Measurements from ENCODE around the gene NXNL1. TPM values are rescaled to one million over a fixed set of nuclear protein-coding genes. Genes with fewer than 3 reads are reported as not detected.

The NXNL1 gene
- total RNA-seq, 1 experiment from 2014 or later, result not detected

DNA sequence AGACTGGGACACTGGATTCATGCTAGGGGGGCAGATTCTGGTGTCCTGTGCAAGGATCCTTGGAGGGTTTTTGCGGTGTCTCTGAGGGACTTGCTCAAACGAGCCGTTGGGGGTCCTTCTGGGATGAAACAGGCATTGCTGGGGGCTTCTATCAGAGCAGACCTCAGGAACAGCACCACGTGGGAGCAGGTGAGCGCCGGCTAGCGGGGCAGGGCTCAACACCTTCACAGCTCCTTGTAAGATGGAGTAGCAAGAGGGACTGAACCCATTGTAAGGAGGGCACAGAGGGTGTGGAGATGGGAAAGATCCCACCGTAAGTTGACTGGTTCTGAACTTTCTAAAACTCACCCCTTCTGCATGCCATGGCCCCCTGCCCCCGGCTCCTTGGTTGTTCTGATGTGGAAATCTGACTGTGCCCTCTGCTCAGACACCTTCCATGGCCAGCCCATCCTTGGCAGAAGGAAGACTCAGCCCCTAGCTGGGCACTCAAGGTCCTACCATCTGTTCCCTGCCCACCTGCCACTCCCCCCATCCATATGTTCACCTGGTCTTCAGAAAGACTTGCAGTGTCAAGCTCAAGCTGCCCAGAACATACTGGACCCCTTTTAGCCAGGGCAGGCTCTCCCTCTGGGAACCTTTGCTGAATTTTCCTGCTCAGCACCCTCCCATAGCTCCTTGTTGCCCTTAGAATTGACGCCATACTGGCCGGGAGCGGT is 10.8 kb upstream of the NXNL1 start:
- H3K9me3 Mint-ChIP-seq, result no peaks in the 10 kb centered on the region
- no peaks in the 10 kb centered on the region for H3K36me3 Mint-ChIP-seq
- H3K27me3 Mint-ChIP-seq (ENCODE audit: low read depth), result peaks cover 46% of the 10 kb centered on the region
- POLR2A ChIA-PET, result no interaction called here
- TF ChIP-seq KAT7 (CRISPR knock-in tag; IDR thresholded peaks at IDR 0.05; ENCODE audit: borderline replicate concordance), result no peak
- peak overlapping the region; percentile 93 for H3K4me3 Mint-ChIP-seq
- H3K27ac Mint-ChIP-seq, result no peak overlapping the region
- peaks cover 16% of the 10 kb centered on the region for H3K4me1 Mint-ChIP-seq
- CTCF ChIA-PET, result interaction anchor here (0.7 to 3.5 kb wide), 14 partner anchors 10 to 460 kb away, joined by 3 to 24 read pairs (median 4); partner anchors contain the start of genes MVB12A, RPL18A and TMEM221
- no peak for DNase-seq (ENCODE audit: low spot score)
- no peak for ATAC-seq

DNA sequence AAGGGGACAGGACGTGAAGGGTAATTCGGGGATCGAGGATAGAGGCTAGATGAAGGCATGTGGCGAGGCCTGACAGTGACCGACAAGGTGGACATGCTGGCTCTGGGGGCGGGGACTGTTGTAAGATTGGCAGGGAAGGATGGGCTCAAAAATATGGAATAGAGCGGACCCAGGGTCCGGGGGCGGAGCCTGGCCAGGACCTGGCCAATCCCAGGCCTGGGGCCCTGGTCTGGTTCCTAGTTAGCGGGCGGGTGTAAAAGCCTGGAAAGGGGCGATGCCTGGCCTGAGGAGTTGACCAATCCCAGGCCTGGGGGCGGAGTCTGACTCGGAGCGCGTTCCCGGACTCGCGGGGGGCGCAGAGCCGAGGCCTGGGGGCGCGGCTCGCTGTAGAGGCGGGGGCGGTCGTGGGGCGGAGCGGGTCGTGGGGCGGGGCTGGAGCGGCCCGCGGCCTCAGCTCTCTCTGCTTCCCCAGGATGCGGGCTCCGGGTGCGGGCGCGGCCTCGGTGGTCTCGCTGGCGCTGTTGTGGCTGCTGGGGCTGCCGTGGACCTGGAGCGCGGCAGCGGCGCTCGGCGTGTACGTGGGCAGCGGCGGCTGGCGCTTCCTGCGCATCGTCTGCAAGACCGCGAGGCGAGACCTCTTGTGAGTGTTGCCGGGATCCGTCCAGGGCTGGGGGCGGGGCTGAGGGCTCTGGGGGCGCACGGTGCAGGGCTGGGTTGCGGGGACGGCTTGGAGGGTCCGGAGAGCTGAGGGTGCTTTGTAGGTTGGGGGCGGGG is 9.5 kb upstream of the NXNL1 start, which contains the start of gene SLC27A1:
TSS of gene SLC27A1 (plus strand) at position 457 of the 774 bp plus-strand sequence. CDS start at position 474, 17 bp downstream.
- H3K4me1 Mint-ChIP-seq, result peaks cover 19% of the 10 kb centered on the region
- no peaks in the 10 kb centered on the region for H3K36me3 Mint-ChIP-seq
- DNase-seq (ENCODE audit: low spot score) (peak; percentile 99), ATAC-seq (peak; percentile 91)
- peak within 1 kb of the TSS; percentile 93 for H3K4me3 Mint-ChIP-seq
- no peaks in the 10 kb centered on the region for H3K9me3 Mint-ChIP-seq
- ChIA-PET CTCF (interaction anchor here (0.5 to 3.5 kb wide), 19 partner anchors 10 to 491 kb away, joined by 3 to 24 read pairs (median 4); partner anchors contain the start of genes MVB12A, RPL18A and TMEM221), POLR2A (interaction anchor here (0.6 kb wide), 2 partner anchors 11 to 43 kb away, joined by 3 to 7 read pairs; no protein-coding TSS in a partner anchor)
- peaks cover 49% of the 10 kb centered on the region for H3K27me3 Mint-ChIP-seq (ENCODE audit: low read depth)
- peak within 1 kb of the TSS; percentile 98 for H3K27ac Mint-ChIP-seq
- TF ChIP-seq SOX15 (CRISPR knock-in tag; IDR thresholded peaks at IDR 0.05), result no peak
- no peak for TF ChIP-seq TCF7 (CRISPR knock-in tag; IDR thresholded peaks at IDR 0.05; ENCODE audit: low read depth)
- TF ChIP-seq NFE2L1 (CRISPR knock-in tag; IDR thresholded peaks at IDR 0.05), result peak; percentile 60; the same call in 1 of the 2 replicates
- TF ChIP-seq, protein P1, sequence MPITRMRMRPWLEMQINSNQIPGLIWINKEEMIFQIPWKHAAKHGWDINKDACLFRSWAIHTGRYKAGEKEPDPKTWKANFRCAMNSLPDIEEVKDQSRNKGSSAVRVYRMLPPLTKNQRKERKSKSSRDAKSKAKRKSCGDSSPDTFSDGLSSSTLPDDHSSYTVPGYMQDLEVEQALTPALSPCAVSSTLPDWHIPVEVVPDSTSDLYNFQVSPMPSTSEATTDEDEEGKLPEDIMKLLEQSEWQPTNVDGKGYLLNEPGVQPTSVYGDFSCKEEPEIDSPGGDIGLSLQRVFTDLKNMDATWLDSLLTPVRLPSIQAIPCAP (CRISPR knock-in tag; IDR thresholded peaks at IDR 0.05), result no peak
- TF ChIP-seq, protein P2, sequence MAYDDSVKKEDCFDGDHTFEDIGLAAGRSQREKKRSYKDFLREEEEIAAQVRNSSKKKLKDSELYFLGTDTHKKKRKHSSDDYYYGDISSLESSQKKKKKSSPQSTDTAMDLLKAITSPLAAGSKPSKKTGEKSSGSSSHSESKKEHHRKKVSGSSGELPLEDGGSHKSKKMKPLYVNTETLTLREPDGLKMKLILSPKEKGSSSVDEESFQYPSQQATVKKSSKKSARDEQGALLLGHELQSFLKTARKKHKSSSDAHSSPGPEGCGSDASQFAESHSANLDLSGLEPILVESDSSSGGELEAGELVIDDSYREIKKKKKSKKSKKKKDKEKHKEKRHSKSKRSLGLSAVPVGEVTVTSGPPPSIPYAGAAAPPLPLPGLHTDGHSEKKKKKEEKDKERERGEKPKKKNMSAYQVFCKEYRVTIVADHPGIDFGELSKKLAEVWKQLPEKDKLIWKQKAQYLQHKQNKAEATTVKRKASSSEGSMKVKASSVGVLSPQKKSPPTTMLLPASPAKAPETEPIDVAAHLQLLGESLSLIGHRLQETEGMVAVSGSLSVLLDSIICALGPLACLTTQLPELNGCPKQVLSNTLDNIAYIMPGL (CRISPR knock-in tag; IDR thresholded peaks at IDR 0.05), result no peak
- TF ChIP-seq, protein P3, sequence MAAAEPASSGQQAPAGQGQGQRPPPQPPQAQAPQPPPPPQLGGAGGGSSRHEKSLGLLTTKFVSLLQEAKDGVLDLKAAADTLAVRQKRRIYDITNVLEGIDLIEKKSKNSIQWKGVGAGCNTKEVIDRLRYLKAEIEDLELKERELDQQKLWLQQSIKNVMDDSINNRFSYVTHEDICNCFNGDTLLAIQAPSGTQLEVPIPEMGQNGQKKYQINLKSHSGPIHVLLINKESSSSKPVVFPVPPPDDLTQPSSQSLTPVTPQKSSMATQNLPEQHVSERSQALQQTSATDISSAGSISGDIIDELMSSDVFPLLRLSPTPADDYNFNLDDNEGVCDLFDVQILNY (CRISPR knock-in tag; IDR thresholded peaks at IDR 0.05), result no peak
- TF ChIP-seq PREB (CRISPR knock-in tag; IDR thresholded peaks at IDR 0.05; ENCODE audit: borderline replicate concordance), result no peak
- peak; percentile 75 for TF ChIP-seq NFYB (CRISPR knock-in tag; conservative IDR thresholded peaks at IDR 0.05; ENCODE audit: low read depth)
- TF ChIP-seq SP1 (CRISPR knock-in tag; conservative IDR thresholded peaks at IDR 0.05), result peak; percentile 87
- TF ChIP-seq, protein P4, sequence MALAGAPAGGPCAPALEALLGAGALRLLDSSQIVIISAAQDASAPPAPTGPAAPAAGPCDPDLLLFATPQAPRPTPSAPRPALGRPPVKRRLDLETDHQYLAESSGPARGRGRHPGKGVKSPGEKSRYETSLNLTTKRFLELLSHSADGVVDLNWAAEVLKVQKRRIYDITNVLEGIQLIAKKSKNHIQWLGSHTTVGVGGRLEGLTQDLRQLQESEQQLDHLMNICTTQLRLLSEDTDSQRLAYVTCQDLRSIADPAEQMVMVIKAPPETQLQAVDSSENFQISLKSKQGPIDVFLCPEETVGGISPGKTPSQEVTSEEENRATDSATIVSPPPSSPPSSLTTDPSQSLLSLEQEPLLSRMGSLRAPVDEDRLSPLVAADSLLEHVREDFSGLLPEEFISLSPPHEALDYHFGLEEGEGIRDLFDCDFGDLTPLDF (CRISPR knock-in tag; IDR thresholded peaks at IDR 0.05), result no peak
- TF ChIP-seq ZNF425 (CRISPR knock-in tag; conservative IDR thresholded peaks at IDR 0.05), result no peak
- TF ChIP-seq MAX (CRISPR knock-in tag; IDR thresholded peaks at IDR 0.05), result peak; percentile 34; the same call in 1 of the 2 replicates
- TF ChIP-seq TP53 (CRISPR knock-in tag; IDR thresholded peaks at IDR 0.05), result no peak
- no peak for TF ChIP-seq ZNF219 (CRISPR knock-in tag; IDR thresholded peaks at IDR 0.05; ENCODE audit: borderline replicate concordance)
- TF ChIP-seq GABPB1 (CRISPR knock-in tag; IDR thresholded peaks at IDR 0.05), result no peak
- no peak for TF ChIP-seq ZNF423 (CRISPR knock-in tag; IDR thresholded peaks at IDR 0.05)
- no peak for TF ChIP-seq MXD4 (CRISPR knock-in tag; IDR thresholded peaks at IDR 0.05; ENCODE audit: borderline replicate concordance)
- TF ChIP-seq MYBL2 (CRISPR knock-in tag; IDR thresholded peaks at IDR 0.05), result 0 out of 2 replicates have a peak, but pooled peaks have one; percentile 55
- TF ChIP-seq, protein P5, sequence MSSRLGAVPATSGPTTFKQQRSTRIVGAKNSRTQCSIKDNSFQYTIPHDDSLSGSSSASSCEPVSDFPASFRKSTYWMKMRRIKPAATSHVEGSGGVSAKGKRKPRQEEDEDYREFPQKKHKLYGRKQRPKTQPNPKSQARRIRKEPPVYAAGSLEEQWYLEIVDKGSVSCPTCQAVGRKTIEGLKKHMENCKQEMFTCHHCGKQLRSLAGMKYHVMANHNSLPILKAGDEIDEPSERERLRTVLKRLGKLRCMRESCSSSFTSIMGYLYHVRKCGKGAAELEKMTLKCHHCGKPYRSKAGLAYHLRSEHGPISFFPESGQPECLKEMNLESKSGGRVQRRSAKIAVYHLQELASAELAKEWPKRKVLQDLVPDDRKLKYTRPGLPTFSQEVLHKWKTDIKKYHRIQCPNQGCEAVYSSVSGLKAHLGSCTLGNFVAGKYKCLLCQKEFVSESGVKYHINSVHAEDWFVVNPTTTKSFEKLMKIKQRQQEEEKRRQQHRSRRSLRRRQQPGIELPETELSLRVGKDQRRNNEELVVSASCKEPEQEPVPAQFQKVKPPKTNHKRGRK (CRISPR knock-in tag; IDR thresholded peaks at IDR 0.05; ENCODE audit: borderline replicate concordance), result no peak
- no peak for TF ChIP-seq TEAD4 (CRISPR knock-in tag; IDR thresholded peaks at IDR 0.05)
- TF ChIP-seq TEAD1 (CRISPR knock-in tag; IDR thresholded peaks at IDR 0.05), result 0 out of 2 replicates have a peak, but pooled peaks have one; percentile 24
- TF ChIP-seq NFATC4 (CRISPR knock-in tag; IDR thresholded peaks at IDR 0.05), result no peak
